Glutamatergic neuron (in vitro differentiated cells): ENCODE results near the gene CCDC85C. TPM values are rescaled to one million over a fixed set of nuclear protein-coding genes. Genes with fewer than 3 reads are reported as not detected.

ENCODE experiments used
- DNase-seq: peaks from one replicate; pipeline ENCODE4 v3.0.0; 2022
- H3K27ac Mint-ChIP-seq: one replicate; pipeline ENCODE4 v1.8.0; 2020; ENCODE audit warnings: mild to moderate bottlenecking, mixed read lengths, inconsistent platforms; ENCODE audit not compliant: unreplicated experiment
- H3K27me3 Mint-ChIP-seq: one replicate; pipeline ENCODE4 v1.8.0; 2020; ENCODE audit warnings: mild to moderate bottlenecking, moderate library complexity, mixed read lengths, inconsistent platforms; ENCODE audit not compliant: unreplicated experiment
- H3K36me3 Mint-ChIP-seq: one replicate; pipeline ENCODE4 v1.8.0; 2020; ENCODE audit warnings: mild to moderate bottlenecking, mixed read lengths, inconsistent platforms; ENCODE audit not compliant: unreplicated experiment
- H3K4me1 Mint-ChIP-seq: one replicate; pipeline ENCODE4 v1.8.0; 2020; ENCODE audit warnings: mild to moderate bottlenecking, low read depth, mixed read lengths, inconsistent platforms; ENCODE audit not compliant: unreplicated experiment
- H3K4me3 Mint-ChIP-seq: one replicate; pipeline ENCODE4 v1.8.0; 2020; ENCODE audit warnings: mild to moderate bottlenecking, mixed read lengths, inconsistent platforms; ENCODE audit not compliant: unreplicated experiment
- H3K9me3 Mint-ChIP-seq: one replicate; pipeline ENCODE4 v1.8.0; 2020; ENCODE audit warnings: mild to moderate bottlenecking, moderate library complexity, mixed read lengths, inconsistent platforms; ENCODE audit not compliant: unreplicated experiment
- CTCF ChIP-seq: fragments of 200-600 bp; sonication (generic); IDR thresholded peaks from one replicate; pipeline ENCODE4 v1.5.0; 2021; ENCODE audit not compliant: partially characterized antibody, unreplicated experiment
- total RNA-seq: library from RNA; stranded (reverse); fragmentation: NEBNext Ultra II Directional; extraction: Animal tissue kit (Norgen Biotek cat#: 25700); gene quantifications from one replicate; pipeline ENCODE4 v1.2.1, GENCODE V29; 2021; ENCODE audit not compliant: unreplicated experiment

Gene CCDC85C
- total RNA-seq, 1 donor from 2014 or later, result 32.3 TPM

- no peak for DNase-seq
- Mint-ChIP-seq H3K27ac (no peak overlapping the region), H3K4me1 (peaks cover 22% of the 10 kb centered on the region), H3K4me3 (no peak overlapping the region), H3K36me3 (no peaks in the 10 kb centered on the region), H3K27me3 (peaks cover 6% of the 10 kb centered on the region), H3K9me3 (peaks cover 18% of the 10 kb centered on the region)
- TF ChIP-seq CTCF, result no peak
Observed at GRCh38 chr14:99513183-99513694, 90.8 kb downstream of the CCDC85C start.

GRCh38 chr14:99512571-99513182 is 91.3 kb downstream of the CCDC85C start:
- Mint-ChIP-seq H3K27me3 (peaks cover 7% of the 10 kb centered on the region), H3K4me1 (peaks cover 22% of the 10 kb centered on the region), H3K27ac (peak overlapping the region; percentile 39), H3K4me3 (peak overlapping the region; percentile 65), H3K36me3 (no peaks in the 10 kb centered on the region), H3K9me3 (peaks cover 18% of the 10 kb centered on the region)
- no peak for DNase-seq
- TF ChIP-seq CTCF, result no peak

GRCh38 chr14:99512110-99512449 is 91.9 kb downstream of the CCDC85C start:
- no peak for DNase-seq
- H3K36me3 Mint-ChIP-seq, result no peaks in the 10 kb centered on the region
- peaks cover 7% of the 10 kb centered on the region for H3K27me3 Mint-ChIP-seq
- no peak for TF ChIP-seq CTCF
- peak overlapping the region; percentile 39 for H3K27ac Mint-ChIP-seq
- H3K4me1 Mint-ChIP-seq, result peaks cover 22% of the 10 kb centered on the region
- peaks cover 16% of the 10 kb centered on the region for H3K9me3 Mint-ChIP-seq
- peak overlapping the region; percentile 65 for H3K4me3 Mint-ChIP-seq

DNA sequence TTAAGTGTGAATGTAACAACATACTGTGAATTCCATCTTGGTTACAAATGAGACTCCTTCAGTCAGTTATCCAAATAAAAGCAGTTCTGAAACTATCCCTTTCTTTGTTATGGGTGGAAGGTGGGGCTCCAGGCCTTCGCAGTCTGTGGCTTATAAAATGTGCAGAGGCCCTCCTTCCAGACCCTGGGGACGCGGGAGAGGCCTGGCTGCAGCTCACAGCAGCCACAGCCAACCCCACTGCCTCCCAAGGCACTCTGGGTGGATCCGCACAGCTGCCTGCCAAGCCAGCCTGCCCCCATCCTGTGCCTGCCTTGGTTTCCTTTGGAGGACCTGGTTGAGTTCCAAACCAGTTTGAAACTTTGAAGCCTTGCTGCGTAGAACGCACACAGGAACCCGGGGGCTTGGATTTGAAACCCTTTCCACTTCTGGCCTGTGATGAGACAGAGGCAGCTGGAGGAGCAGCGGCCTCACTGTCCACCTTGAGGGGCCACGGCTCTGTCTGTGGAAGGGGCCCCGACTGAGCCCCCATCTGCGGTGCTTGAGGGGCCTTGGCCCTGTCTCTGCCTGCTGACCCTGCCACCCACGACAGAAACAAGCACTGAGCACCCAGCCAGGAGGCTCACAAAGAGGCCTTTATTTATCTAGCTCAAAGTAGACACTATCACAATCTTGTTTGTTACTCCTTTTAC is 92.4 kb downstream of the CCDC85C start:
- Mint-ChIP-seq H3K4me1 (peaks cover 22% of the 10 kb centered on the region), H3K9me3 (peaks cover 16% of the 10 kb centered on the region), H3K27me3 (peaks cover 9% of the 10 kb centered on the region), H3K4me3 (peak overlapping the region; percentile 65), H3K27ac (peak overlapping the region; percentile 33), H3K36me3 (no peaks in the 10 kb centered on the region)
- peak; percentile 63 for DNase-seq
- no peak for TF ChIP-seq CTCF

GRCh38 chr14:99510556-99511139 is 93.4 kb downstream of the CCDC85C start:
- no peak overlapping the region for H3K4me3 Mint-ChIP-seq
- no peak for TF ChIP-seq CTCF

More at GRCh38 chr14:99510556-99511139, 93.4 kb downstream of the CCDC85C start:
- peaks cover 22% of the 10 kb centered on the region for H3K4me1 Mint-ChIP-seq
- H3K27ac Mint-ChIP-seq, result peak overlapping the region; percentile 33
- no peak for DNase-seq
- H3K36me3 Mint-ChIP-seq, result no peaks in the 10 kb centered on the region
- peaks cover 9% of the 10 kb centered on the region for H3K27me3 Mint-ChIP-seq
- H3K9me3 Mint-ChIP-seq, result peaks cover 18% of the 10 kb centered on the region
